Measurements from ENCODE around the gene OIT3.
"Not testable (repeated sequence)": the region's sequence is repeated elsewhere in the genome, so short reads cannot be mapped to it uniquely, and the experiment has no call there.

OIT3 gene

DNA sequence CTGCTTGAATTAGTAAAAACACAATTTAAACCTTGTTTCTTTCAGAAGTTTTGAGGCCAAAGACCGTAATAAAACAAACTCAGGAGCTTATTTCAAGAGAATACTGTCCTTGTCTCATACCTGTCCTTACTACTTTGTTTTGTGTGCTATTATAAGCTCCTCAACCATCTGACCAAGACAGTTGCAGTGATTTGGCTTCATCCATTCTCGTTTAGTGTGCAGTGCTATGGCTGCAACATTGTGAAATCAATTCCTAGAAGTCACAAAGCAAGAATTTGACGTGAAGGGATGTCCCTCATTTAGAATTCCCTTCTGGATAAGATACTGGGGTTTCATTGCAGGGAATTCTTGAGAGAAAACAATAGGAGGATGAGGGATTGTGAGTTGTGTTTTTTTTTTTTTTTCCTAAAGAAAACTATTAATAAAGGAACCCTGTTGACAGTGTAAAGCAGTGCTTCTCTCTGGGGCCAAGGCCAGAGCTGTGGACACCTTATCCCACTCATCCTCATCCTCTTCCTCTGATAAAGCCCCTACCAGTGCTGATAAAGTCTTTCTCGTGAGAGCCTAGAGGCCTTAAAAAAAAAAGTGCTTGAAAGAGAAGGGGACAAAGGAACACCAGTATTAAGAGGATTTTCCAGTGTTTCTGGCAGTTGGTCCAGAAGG is at the start of gene OIT3:
Gene OIT3, plus strand, starts transcription at position 604 of the 663 bp plus-strand sequence. CDS start 60 bp downstream, outside the sequence.
- DNase-seq = no peak

DNA sequence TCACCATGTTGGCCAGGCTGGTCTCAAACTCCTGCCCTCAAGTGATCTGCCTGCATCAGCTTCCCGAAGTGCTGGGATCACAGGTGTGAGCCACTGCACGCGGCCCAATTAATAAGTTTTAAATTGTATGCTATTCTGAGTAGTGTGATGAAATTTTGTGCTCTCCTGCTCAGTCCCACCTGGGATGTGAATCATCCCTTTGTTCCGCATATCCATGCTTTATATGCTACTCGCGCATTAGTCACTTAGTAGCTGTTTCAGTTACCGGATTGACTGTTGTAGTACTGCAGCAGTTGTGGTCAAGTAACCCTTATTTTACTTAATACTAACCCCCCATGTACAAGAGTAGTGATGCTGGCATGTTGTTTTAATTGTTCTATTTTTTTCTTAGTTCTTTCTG is 47.3 kb upstream of the OIT3 start:
- DNase-seq = peak; percentile 70

DNA sequence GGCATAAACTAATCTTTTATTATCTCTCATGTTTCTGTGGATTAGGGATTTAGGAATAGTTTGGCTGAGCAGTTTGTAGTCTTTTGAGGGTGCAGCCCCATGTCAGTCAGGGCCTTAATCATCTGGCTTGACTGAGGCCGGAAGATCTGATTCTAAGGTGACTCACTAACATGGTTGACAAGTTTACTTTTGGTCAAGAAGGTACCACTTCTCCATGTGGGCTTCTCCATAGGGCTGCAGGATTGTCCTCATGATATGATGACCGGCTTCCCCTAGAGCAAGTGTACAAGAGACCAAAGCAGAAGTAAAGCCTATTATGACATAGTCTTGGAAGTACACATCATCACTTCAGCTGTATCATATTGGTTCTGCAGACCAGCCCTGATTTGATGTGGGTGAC is 45.9 kb upstream of the OIT3 start:
- DNase-seq = peak; percentile 10

DNA sequence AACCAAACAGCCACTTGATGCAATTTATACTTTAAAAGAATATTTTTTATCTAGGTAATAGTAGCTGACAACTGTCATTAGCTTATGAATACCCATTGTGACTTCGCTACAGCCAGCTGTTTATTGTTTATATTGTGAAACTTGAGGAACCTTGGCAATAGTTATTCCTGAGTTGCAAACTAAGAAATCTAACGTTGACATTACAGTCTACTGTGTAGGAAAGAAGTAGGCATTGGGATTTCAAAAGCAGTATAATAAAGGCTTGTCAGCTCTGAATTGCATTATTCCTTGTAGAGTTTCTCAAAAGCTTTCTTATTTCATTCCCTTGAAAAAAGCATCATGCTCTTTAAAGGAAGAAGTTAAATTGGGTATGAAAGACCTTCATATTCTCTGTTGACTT is 42.7 kb upstream of the OIT3 start:
- no peak for DNase-seq

DNA sequence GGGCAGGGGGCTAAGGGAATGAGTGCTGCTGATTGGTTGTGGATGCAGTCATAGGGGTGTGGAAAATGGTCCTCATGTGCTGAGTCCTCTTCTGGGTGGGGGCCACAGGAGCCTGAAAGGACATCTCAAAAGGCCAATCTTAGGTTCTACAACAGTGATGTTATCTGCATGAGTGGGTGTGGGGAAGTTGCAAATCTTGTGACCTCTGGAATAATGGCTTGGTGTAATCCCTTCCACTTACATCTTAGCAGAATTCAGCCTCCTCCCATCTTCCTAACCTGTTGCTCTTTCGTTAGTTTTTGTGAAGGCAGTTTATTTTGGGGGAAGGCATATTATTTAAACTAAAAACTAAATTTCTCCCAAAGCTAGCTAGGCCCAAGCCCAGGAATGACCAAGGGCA is 42.0 kb upstream of the OIT3 start:
- DNase-seq = no peak

DNA sequence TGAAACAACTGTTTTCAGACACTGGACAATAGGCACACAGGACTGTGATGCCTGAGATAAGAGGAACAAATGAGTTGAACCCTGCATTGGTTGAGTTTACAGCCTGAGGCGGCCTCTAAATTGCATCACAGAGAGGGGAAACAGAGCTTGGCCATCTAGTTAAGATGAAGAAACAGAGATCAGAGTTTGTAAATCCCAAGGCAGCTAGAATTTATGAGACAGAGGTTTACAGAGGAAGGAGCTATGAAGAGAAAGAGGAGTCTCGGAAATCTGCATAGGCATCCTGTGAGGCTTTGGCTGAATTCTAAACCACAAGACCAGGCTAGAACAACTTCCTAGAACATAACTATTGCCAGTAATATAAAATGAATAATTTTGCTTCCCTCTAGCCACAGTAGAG is 41.0 kb upstream of the OIT3 start:
- no peak for DNase-seq

DNA sequence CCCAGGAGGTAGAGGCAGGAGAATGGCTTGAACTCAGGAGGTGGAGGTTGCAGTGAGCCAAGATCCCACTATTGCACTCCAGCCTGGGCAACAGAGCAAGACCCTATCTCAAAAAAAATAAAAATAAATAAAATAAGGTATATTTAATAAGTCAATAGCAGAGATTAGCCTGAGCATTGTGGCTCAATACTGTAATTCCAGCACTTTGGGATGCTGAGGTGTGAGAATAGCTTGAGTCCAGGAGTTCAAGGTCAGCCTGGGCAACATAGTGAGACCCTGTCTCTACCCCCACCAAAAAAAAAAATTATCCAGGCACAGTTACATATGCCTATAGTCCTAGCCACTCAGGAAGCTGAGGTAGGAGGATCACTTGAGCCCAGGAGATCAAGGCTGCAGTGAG is 38.4 kb upstream of the OIT3 start:
- no peak for DNase-seq

DNA sequence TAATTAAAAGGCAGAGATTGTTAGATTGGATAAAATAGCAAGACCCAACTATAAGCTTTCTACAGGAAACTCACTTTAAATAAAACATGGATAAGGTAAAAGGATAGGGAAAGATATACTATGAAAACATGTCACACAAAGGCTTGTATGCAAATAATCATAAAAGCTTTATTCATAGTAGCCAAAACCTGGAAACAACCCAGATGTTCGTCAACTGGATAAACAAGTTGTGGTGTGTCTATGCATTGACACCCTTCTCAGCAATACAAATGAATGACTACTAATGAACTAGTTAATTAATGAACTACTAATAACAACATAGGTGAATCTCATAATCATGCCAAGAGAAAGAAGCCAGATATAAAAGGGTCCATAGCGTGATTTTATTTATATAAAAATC is 37.7 kb upstream of the OIT3 start:
- no peak for DNase-seq

DNA sequence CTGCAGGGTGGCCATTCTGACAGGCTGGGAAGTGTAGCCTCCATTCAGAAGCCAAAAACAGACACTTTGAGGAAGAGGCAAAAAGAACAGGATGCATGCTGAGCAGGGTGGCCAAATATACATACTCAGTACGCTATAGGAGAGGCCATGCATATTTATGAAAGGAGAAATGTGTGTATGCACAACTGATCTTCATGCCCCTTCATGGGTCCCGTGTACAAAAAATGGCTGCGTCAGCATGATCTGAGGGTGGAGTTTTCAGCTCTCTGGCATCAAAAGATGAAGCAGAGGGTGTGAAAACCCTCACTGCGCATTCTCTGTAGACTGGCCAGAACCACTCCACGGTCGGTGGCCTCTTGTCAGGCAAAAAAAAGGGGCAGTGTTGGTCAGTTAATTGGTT is 35.5 kb upstream of the OIT3 start:
- DNase-seq = no peak

DNA sequence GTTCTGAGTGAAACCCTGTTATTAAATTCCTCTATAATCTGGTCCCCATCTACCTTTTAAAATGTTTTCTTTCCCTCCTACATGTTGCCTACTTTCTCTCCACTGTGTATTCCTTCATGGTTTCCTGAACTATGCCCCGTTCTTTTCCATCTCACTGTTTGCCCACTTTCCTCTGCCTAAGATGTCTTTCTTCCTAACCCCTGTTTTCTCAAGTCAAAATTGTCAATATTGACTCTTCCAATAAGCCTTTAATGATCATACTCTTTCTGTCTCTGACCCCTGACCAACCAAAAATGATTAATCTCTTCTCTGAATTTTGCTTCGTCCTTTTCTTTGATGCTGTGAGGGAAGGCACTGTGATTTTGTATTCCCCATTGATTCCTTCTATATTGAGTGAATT is 30.6 kb upstream of the OIT3 start:
- DNase-seq = no peak

DNA sequence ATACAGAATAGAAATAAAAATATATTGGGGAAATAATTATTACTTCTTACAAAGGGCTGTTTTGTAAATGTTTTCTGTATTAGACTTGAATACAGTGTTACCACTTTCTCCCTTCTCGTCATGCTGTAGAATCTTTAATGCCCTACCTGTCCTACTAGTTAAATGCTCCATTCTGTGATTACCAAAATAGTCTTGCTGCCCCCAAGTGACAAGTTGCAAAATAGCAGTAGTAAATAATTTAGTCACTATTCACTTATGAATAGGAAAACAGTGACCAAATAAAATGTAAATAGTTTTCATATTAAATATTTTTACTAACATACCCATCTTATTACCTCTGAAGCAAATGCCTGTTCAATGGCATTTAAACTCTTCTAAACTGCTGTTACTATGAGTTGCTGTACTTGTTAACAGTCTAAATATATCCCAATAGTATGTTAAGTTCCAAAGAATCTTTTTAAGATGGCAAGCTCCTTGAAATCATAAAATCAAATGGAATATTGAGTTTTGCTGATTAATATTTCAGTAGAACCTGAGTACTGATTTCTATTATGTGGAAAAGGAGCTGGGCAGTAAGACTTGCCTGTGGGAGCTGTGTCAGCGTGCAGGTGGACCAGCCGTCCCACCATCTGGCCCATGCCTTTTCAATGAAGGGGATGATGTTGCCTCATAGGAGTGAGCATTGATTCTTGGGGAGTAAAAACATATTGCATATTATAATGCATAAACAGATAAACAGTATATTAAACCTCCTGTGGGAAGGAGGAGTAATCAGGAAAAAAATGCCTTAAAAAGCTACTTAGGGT is 18.1 kb upstream of the OIT3 start:
- DNase-seq = peak; percentile 40

DNA sequence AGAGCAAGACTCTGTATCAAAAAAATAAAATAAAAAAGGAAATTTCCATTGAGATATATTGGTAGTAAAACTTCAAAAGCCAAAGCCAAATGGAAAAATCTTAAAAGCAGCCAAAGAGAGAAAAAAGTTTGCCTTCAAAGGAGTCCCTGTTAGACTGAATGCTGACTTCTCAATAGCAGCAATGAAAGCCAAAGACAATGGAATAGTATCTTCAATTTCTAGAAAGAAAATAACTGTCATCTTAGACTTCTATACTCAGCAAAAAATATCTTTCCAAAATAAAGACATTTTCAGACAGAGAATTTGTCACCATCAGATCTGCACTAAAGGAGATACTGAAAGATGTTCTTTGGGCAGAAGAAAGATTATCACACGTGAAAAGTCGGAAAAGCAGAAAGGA is 14.3 kb upstream of the OIT3 start:
- no peak for DNase-seq

DNA sequence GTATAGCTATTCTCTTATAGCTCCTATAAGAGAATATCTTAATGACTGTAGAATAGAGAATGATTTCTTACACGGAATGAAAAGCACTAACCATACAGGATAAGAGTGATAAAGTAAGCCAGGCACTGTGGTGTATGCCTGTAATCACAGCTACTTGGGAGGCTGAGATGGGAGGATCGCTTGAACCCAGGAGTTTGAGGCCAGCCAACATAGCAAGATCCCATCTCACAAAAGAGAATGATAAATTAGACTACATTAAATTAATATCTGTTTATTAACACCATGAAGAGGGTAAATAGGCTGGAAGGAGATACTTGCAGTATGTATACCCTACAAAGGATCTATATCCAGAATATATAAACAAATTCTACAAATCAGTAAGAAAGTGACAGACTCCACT is 12.2 kb upstream of the OIT3 start:
- DNase-seq = no peak

DNA sequence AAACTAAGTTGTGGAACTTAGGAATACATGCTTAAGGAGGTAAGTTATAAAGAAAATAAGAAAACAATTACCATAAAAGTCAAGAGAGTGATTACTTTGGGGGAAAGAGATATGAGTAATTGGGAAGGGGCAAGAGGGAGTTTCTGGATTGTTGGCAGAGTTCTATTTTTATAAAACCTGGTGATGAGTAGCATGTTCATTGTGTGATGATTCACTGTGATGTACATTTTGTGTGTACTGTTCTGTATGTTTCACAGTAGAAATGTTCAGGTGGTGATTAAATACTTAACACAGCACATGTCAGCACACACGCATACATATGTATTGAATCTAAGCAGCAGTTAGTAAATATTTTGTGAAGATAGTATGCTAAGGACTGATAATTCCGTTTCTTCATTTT is 9.7 kb upstream of the OIT3 start:
- DNase-seq = no peak

DNA sequence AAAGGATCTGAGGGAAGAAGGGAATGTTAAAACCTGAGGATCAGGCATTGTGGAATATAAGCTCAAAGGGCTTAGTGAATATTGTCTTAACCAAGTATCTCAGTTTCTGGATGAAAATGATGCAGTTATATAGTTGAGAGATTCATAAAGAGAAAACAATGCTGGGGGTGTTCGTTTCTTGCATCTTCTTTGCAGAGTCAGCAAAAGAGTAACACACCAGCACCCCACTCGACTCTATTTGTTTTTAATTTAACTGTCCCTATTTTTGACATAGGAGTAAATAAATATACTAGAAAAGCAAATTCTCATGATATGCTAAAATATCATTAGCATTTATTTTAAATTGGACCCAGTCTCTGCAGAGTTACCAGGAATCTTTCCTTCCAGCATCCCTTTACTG is 7.6 kb upstream of the OIT3 start:
- DNase-seq = no peak

DNA sequence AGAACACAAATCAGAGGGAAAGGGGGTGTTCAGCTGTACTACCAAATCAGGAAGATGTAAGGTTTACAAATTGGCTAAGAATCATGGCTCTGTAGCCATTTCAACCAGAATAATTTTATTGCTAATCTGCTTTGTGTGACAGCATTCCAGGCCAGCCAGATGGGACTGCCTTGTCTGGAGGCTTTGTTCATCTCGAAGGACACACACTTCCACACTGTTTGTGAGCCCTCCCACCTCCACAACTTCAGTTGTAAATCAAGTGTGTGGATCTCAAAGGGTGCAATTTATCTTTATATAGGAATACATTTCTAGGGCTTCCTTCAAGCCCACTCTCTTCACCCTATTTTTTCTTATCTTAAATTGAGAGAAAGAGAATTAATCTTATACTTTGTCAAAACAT is 6.9 kb upstream of the OIT3 start:
- DNase-seq = no peak

DNA sequence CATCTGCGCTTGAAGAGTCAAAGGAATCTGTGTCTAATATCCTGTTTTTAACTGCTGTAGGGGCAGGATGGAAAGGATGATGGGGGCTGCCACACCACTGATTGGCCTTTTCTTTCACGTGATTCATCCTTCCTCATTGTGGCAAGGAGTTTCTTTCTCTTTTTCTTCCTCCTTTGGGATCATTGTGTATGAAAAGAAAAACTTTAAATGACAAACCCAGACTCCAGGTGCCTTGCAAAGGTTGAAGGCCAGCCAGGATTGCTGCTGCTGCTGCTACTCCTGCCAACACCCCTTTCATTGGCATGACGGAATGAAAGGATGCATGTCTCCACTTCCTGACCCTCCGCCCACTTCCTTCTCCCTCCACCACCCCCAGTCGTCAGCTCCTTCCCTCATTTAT is 6.5 kb upstream of the OIT3 start:
- DNase-seq = no peak

DNA sequence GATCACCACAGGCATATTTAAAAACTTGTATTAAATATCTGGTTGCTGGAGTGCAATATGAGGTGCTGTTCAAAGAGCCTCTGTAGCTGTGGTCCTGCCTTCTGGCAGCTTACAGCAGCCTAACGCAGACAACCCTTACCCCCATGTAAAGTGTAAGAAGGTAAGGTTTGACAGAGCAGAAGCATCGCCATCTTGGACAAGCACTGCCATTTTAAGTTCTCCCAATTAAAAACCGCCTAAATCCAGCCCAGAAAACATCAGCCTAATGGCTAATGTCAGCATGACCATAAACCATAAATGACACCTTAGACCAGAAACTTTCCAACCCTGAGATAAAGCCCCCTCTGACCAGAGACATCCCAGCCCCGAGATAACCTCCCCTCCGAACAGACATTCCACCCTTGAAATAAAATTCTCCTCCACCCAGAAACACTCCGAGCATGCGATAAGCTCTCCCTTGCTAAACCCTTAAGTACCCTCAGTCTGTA is 5.3 kb upstream of the OIT3 start:
- no peak for DNase-seq

DNA sequence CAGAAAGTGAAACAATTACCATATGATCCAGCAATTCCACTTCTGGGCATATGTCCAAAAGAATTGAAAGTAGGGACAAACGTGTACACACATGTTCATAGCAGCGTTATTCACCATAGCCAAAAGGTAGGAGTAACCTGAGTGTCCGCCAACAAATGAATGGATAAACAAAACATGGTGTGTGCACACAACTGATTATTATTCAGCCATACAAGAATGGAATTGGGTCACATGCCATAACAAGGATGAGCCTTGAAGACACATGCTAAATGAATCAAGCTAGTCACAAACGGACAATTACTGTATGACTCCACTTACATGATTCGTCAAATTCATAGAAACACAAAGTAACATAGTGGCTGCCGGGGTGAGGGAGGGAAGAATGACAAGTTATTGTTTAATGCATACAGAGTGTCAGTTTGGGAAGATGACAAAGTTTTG is 4.1 kb upstream of the OIT3 start:
- DNase-seq = peak; percentile 13

DNA sequence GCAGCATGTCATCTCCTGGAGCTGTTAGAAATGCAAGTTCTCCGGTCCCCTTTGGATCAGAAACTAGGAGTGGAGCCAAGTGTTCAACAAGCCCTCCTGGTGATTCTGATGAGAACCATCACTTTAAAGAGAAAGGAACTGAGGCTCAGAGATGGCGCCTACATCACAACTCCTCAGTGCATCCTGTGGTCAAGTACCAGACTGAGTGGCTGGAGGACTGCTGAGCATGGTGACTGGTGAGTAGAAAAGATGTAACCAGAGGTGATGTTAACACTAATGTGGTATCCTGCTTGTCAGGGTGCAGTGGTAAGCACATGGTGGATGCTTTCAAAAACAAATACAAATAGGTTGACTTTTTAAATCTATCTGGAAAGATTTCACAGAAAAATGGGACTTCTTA is 3.5 kb upstream of the OIT3 start:
- DNase-seq = no peak

DNA sequence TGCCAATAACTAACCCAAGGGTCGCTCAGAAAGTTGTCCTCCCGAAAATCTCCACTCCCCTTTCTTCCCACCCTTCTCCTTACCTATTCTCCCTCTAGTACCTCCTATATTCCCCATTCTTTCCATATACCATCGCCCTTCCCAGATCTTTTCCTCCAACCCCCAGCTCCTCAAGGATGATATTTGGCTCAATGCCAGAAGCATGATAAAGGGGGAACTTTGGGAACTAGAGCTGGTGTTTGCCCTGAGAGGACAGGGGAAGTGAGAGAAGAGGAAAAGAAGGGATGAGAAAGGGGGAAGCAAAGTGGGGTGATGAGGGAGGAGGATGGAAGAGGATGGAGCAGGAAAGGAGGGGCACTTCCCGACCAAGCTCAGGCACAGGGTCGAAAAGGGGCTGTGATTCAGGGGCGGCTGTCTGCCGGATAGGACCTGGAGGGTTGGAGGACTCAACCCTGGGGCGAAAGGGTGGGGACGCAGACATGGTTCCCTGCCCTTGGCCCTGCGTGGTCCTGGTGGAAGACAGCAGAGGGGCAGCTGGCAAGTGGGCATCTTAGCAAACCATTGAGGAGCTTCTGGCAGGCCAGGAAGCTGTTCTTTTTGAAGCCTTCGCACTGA is 1.8 kb downstream of the OIT3 start:
- DNase-seq = no peak

DNA sequence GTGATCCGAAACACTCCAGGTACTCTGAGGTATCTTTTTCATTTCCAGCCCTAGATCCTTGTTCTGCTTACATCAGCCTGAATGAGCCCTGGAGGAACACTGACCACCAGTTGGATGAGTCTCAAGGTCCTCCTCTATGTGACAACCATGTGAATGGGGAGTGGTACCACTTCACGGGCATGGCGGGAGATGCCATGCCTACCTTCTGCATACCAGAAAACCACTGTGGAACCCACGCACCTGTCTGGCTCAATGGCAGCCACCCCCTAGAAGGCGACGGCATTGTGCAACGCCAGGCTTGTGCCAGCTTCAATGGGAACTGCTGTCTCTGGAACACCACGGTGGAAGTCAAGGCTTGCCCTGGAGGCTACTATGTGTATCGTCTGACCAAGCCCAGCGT is 5.1 kb downstream of the OIT3 start:
- DNase-seq = no peak

DNA sequence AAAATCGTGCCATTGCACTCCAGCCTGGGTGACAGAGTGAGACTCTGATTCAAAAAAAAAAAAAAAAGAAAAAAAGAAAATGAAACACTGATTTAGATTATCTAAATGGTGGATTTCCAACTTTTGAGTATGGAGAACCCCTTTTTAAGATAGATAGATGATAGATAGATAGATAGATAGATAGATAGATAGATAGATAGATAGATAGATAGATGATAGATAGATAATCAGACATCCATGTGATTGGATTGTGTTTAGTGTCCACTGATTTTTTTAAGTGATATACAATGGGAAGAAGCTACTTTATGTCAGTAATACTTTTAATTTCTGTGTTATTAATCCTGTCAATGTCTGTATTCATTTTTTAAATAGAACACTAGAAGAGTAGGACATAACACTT is 6.0 kb downstream of the OIT3 start:
- no peak for DNase-seq

DNA sequence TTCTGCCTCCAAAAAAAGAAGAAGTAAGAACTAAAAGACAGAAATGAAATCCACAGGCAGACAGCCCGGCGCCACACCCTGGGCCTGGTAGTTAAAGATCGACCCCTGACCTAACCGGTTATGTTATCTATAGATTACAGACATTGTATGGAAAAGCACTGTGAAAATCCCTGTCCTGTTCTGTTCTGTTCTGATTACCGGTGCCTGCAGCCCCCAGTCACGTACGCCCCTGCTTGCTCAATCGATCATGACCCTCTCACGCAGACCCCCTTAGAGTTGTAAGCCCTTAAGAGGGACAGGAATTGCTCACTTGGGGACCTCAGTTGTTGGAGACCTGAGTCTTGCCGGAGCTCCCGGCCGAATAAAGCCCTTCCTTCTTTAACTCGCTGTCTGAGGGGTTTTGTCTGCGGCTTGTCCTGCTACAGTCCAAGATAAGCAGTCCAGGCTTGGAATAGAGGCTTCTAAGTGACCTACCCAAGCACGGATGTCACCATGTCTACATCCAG is 10.5 kb downstream of the OIT3 start:
- DNase-seq = not testable (repeated sequence)

Measured in EL (cell line).